Stimulated activated memory B cell treated with anti-CD40 and anti-IgM and Interleukin-4, amounts not matched to agents 10 μg/mL and 1 μg/mL and 100 μg/mL, for 72 hours (primary cell): ENCODE data around the gene RLIM.

Experiments used
- ATAC-seq: fragments of 150-1000 bp; cut with Tn5 transposase; 2 replicates; pipeline ENCODE4 v1.10.0; 2021
- H3K27ac Mint-ChIP-seq: one replicate; pipeline ENCODE4 v1.8.0; 2022; ENCODE audit warnings: mild to moderate bottlenecking, mixed read lengths
- H3K27me3 Mint-ChIP-seq: one replicate; pipeline ENCODE4 v1.8.0; 2022; ENCODE audit warnings: mixed read lengths
- H3K36me3 Mint-ChIP-seq: one replicate; pipeline ENCODE4 v1.8.0; 2022; ENCODE audit warnings: mixed read lengths
- H3K4me1 Mint-ChIP-seq: one replicate; pipeline ENCODE4 v1.8.0; 2022; ENCODE audit warnings: mixed read lengths
- H3K4me3 Mint-ChIP-seq: one replicate; pipeline ENCODE4 v1.8.0; 2022; ENCODE audit warnings: mild to moderate bottlenecking, moderate library complexity, mixed read lengths
- H3K9me3 Mint-ChIP-seq: one replicate; pipeline ENCODE4 v1.8.0; 2022; ENCODE audit warnings: mixed read lengths

RLIM gene

DNA sequence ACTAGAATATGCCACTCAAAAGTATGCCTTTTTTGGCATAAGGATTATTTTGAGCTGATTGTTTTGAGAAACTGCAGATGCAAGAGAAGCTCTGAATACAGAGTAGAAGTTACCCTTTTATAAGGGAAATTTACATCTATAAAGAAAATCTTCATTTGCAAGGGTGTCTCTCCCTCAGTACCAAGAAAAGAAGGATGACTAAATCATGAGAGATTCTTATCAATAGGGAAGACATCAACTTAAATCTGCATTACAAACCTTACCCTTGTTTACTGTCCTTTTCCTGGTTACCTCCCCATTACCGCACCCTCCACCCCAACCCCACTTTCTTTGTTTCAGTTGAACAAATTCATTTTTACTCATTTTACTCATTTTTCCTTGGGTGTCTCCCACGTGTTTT lies 62.5 kb downstream of the RLIM start:
- ATAC-seq = no peak
- Mint-ChIP-seq H3K4me3 (no peak overlapping the region), H3K4me1 (no peaks in the 10 kb centered on the region), H3K27me3 (no peaks in the 10 kb centered on the region), H3K36me3 (no peaks in the 10 kb centered on the region), H3K9me3 (peaks cover 3% of the 10 kb centered on the region), H3K27ac (no peak overlapping the region)

DNA sequence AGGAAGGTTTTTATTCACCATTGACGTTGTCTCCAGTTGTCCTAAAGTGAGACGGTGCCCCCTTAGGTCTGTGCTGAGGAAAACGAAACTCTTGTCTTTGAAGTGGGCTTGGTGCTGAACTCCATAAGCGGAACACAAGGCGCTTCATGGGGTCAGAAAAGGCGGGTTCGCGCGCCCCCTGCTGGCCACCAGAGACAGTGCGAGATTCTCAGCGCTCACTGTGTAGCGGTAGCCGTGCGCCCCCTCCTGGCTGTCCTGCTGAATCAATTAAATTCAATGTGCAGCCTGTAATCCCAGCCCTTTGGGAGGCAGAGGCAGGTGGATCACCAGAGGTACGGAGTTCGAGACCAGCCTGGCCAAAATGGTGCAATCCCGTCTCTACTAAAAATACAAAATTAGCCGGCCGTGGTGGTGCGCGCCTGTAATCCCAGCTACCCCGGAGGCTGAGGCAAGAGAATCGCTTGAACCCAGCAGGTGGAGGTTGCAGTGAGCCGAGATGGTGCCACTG lies 64.1 kb downstream of the RLIM start:
- Mint-ChIP-seq H3K27me3 (no peaks in the 10 kb centered on the region), H3K9me3 (peaks cover 3% of the 10 kb centered on the region), H3K36me3 (no peaks in the 10 kb centered on the region), H3K27ac (no peak overlapping the region), H3K4me3 (no peak overlapping the region), H3K4me1 (no peaks in the 10 kb centered on the region)
- peak; percentile 89 for ATAC-seq

DNA sequence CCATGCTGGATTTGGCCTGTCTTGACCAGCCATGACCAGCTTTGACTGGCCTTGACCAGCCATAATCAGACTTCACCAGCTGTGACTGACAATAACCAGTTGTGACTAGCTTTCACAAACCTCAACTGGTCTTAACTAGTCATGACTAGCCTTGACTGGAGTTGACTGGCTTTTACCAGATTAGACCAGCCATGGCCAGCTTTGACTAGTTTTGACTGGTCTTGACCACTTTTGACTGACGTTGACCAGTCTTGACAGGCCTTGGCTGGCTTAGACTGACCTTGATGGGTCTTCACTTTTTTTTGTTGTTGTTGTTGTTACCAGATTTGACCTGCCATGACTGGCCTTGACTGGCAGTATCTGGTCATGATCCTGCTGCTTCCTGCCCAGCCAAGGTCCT lies 67.4 kb downstream of the RLIM start:
- Mint-ChIP-seq H3K36me3 (no peaks in the 10 kb centered on the region), H3K9me3 (peaks cover 3% of the 10 kb centered on the region), H3K27ac (no peak overlapping the region), H3K4me3 (no peak overlapping the region), H3K27me3 (no peaks in the 10 kb centered on the region), H3K4me1 (no peaks in the 10 kb centered on the region)
- ATAC-seq = no peak

DNA sequence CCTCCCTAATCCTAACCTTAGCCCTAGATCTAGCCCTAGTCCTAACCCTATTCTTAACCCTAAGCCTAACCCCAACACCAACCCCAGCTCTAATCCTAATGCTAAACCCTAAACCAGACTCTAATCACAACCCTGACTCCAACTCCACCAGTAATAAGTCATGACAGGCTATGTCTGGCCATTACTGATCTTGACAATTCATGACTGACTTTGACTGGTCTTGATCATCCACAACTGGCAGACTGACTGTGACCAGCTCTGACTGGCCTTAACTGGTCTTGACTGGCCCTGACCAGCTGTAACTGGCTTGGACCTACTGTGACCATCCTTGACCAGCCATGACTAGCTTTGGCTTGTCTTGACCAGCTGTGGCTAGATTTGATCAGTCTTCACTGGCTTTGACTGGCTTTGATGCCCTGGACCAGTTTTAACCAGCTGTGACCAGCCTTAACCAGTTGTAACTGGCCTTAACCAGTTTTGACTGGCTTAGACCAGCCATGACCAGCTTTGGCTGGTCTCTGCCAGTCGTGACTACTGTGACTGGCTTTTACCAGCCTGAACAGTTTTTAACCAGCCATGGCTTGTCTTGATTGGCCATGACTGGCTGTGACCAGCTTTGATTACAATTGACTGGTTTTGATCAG lies 68.4 kb downstream of the RLIM start:
- H3K36me3 Mint-ChIP-seq = no peaks in the 10 kb centered on the region
- no peak for ATAC-seq
- no peak overlapping the region for H3K4me3 Mint-ChIP-seq
- no peaks in the 10 kb centered on the region for H3K4me1 Mint-ChIP-seq
- H3K9me3 Mint-ChIP-seq = peaks cover 3% of the 10 kb centered on the region
- no peak overlapping the region for H3K27ac Mint-ChIP-seq
- H3K27me3 Mint-ChIP-seq = no peaks in the 10 kb centered on the region

DNA sequence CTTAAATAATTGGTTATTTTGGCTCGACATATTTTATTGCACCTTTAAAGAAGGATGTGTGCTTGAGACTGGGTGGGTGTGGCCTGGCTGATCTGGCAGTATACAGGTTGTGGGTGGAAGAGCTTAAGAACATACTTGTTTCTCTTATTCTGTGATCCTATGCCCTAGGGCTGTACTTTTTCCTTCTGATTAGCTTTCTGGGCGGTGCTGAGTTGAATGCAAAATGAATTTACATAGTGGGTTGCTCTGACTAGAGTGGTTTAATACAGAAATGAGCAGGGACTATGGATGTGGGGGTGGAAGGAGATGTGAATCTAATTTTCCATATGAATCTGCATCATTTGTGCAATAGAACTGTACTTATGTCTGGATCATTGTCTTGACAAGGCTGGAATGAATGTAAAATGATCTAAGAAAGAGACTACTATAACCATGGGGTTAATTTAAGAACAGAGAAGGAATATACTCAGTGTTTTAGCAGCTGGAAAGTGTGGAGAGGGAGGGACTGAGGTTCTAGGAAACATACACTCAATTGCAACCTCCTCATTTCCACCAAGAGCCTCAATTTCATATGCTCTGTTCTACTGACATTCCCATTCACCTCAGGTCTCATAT lies 73.7 kb downstream of the RLIM start:
- Mint-ChIP-seq H3K27me3 (no peaks in the 10 kb centered on the region), H3K27ac (no peak overlapping the region), H3K4me3 (no peak overlapping the region), H3K9me3 (no peaks in the 10 kb centered on the region), H3K4me1 (peaks cover 10% of the 10 kb centered on the region), H3K36me3 (no peaks in the 10 kb centered on the region)
- ATAC-seq = no peak

DNA sequence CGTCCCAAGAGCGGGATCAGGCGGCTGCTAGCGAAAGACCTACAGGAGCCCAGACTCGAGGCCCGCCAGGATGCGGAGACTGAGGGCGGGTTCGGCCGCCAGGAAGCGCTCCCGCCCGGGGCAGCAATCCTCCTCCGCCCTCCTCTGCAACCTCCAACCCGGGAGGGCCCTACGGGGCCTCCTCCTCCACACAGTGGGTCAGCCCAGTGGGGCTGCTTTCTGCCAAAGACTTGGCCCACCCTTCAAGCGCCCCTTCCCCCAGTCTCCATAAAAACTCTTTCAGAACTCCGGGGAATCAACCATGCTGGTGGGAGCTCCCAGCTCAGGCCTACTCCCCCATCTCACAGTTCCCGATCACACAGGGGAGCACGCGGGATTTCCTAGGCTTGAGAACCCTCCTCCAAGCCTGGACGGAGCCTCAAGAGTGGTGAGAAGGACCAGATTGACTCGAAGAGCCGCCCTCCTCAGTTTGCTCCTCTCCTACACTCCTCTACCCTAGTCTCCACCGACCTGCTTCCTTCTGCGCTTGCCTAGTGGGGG lies 77.5 kb downstream of the RLIM start:
- Mint-ChIP-seq H3K27me3 (no peaks in the 10 kb centered on the region), H3K4me1 (peaks cover 18% of the 10 kb centered on the region), H3K27ac (peak overlapping the region; percentile 41), H3K36me3 (no peaks in the 10 kb centered on the region), H3K4me3 (peak overlapping the region; percentile 76), H3K9me3 (no peaks in the 10 kb centered on the region)
- ATAC-seq = peak; percentile 17

DNA sequence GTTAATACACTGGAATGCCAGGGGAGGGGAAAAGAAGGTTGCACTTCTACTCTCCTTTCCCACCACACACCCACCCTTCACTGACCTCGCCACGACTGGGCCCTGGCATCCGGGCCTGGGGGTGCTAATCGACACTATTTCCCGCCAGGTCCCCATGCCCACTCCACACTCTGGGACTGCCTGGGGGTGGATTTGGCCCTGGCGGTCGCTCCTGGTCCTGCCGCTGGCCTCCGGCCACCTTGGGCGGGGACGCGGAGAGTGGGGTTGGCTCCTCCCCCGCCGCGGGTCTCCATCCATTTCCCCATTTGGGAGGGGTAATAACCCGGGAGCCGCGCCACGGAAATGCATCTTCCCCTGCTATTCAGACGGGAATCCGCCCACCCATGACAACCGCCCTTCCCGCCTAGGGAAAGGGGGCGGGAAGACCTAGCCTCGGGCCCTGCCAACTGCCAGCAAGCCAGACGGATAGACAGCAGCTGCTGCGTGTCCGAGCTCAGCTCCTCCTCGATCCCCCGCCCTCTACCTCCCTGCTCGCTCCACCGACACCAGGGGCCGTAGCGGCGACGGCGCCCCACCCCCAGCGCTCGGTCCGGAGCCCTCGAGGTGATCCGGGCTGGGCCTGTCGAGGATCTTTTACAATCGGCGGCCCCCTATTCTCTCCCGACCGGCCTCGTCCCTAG lies 78.1 kb downstream of the RLIM start:
- Mint-ChIP-seq H3K27me3 (no peaks in the 10 kb centered on the region), H3K4me1 (peaks cover 18% of the 10 kb centered on the region), H3K36me3 (no peaks in the 10 kb centered on the region), H3K27ac (peak overlapping the region; percentile 41), H3K4me3 (peak overlapping the region; percentile 76), H3K9me3 (no peaks in the 10 kb centered on the region)
- ATAC-seq = peak; percentile 68

DNA sequence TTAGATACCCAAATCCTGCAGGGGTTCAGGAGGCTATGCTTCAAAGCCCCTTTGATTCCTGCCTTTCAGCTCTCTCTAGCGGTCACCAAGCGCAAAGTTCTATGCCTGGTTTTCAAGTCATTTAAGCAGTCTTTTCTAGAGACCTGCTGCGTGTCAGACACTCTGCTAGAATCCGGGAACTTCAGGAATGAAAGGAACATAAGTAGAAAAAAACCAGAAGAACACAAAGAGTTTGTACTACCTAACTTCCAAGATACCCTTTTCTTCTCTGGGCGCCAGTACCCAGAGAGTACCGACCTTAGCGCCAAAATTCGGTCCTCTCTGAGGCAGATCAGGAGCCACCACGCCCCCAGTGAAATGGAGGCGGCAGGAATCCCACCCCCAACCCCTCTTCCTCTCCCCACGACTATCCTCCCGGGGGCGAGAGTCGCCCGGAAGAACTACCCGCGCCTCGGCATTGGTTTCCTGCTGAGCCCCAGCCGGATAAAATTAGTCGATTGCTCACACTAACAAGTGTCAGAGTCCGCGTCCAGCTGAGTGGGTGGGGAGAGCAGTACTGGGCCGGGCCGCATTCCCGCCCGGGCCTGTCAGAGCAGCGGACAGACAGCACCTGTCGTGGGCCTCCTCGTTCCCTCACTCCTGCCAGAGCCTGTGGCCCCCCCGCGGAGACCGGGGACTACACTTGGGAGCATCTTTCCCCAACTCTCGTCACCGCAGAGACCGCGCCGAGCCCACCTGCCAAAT lies 78.8 kb downstream of the RLIM start:
- H3K36me3 Mint-ChIP-seq = no peaks in the 10 kb centered on the region
- H3K4me1 Mint-ChIP-seq = peaks cover 18% of the 10 kb centered on the region
- ATAC-seq = peak; percentile 67
- H3K4me3 Mint-ChIP-seq = peak overlapping the region; percentile 76
- peak overlapping the region; percentile 41 for H3K27ac Mint-ChIP-seq
- no peaks in the 10 kb centered on the region for H3K9me3 Mint-ChIP-seq
- H3K27me3 Mint-ChIP-seq = no peaks in the 10 kb centered on the region
